ENCODE data around the gene RSKR.
"Not testable (repeated sequence)": the region's sequence is repeated elsewhere in the genome, so short reads cannot be mapped to it uniquely, and the experiment has no call there.

The RSKR gene

DNA sequence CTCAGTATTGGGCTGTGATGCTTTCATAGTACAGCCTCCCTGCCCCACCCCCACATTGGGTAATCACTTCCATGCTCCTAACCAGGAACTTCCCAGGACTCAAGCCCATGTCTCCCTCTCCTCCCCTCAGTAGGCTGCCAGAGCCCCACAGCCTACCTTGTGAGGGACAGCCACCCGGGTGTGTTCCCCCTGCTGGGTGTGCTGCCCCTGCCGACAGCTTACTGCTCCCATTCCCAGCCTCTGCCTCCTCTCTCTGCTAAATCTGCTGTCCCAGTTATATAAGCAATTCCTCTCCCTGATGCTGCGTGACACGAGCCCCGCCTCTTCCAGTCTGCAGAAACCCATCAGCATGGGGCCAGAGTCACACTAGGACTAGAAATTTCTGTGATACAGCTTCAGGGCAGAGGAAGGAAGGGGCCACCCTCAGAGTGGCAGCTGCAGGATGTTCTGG, at the start of gene RSKR:
TSS of gene RSKR (minus strand) at position 255 of the 451 bp plus-strand sequence. CDS start at position 231, 24 bp downstream.
- H3K9me3 ChIP-seq (ENCODE audit: control insufficient read depth, low read length): no peaks in the 10 kb centered on the region
- H2AFZ ChIP-seq: no peak within 1 kb of the TSS
- H3K36me3 ChIP-seq (ENCODE audit: control insufficient read depth, insufficient read depth, low read length): no peaks in the 10 kb centered on the region
- H3K4me2 ChIP-seq (ENCODE audit: low read length): no peak within 1 kb of the TSS
- H3K4me1 ChIP-seq: no peaks in the 10 kb centered on the region
- H3K9ac ChIP-seq: no peak within 1 kb of the TSS
- no peaks in the 10 kb centered on the region for H3K27me3 ChIP-seq (ENCODE audit: control insufficient read depth, insufficient read depth, low read length)
- no peak within 1 kb of the TSS for H3K4me3 ChIP-seq (ENCODE audit: low read depth, low read length)
- TF ChIP-seq CTCF (IDR thresholded peaks at IDR 0.05): no peak
- no peaks in the 10 kb centered on the region for H3K79me2 ChIP-seq
- no peak within 1 kb of the TSS for H3K27ac ChIP-seq

DNA sequence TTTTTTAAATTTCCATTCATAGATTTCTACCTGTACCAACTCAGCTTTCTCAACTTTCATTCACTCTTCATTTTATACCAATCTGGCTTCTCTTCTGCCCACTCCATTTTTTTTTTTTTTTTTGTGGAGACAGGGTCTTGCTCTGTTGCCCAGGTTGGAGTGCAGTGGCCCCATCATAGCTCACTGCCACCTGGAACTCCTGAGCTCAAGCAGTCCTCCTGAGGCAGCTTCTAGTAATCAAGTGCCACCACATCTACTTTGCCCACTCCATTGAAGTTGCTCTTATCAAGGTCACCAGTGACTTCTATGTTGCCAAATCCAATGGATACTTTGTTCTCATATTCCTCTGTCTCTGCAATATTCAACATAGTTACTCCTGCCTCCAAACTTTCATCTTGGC, 49.7 kb upstream of the RSKR start:
- Histone ChIP-seq H3K27ac (no peak overlapping the region), H3K36me3 (ENCODE audit: control insufficient read depth, insufficient read depth, low read length) (no peaks in the 10 kb centered on the region), H3K4me2 (ENCODE audit: low read length) (no peak overlapping the region), H3K9me3 (ENCODE audit: control insufficient read depth, low read length) (no peaks in the 10 kb centered on the region), H3K4me3 (ENCODE audit: low read depth, low read length) (no peak overlapping the region), H3K4me1 (peaks cover 6% of the 10 kb centered on the region), H3K9ac (no peak overlapping the region), H3K79me2 (peaks cover 70% of the 10 kb centered on the region), H3K27me3 (ENCODE audit: control insufficient read depth, insufficient read depth, low read length) (no peaks in the 10 kb centered on the region), H2AFZ (no peak overlapping the region)
- TF ChIP-seq CTCF (IDR thresholded peaks at IDR 0.05): no peak

DNA sequence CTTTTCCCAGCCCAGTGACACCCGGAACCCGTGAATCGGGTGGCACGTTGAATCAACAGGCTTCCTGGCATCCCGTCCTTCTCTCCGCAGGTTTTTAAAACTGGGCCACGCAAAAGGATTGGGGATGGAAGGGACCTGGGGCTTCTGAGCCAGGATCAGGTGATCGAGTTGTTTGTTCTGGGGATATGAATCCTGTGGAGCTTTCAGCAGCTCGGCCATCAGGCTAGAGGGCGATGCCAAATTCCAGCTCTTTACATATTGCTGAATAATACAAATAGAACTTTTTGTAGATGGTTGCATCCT, 48.5 kb upstream of the RSKR start:
- Histone ChIP-seq H3K27ac (peak overlapping the region; percentile 91), H3K9me3 (ENCODE audit: control insufficient read depth, low read length) (no peaks in the 10 kb centered on the region), H3K79me2 (peaks cover 63% of the 10 kb centered on the region), H3K36me3 (ENCODE audit: control insufficient read depth, insufficient read depth, low read length) (no peaks in the 10 kb centered on the region), H3K9ac (peak overlapping the region; percentile 87), H2AFZ (peak overlapping the region; percentile 100), H3K4me2 (ENCODE audit: low read length) (peak overlapping the region; percentile 90), H3K4me3 (ENCODE audit: low read depth, low read length) (peak overlapping the region; percentile 96), H3K27me3 (ENCODE audit: control insufficient read depth, insufficient read depth, low read length) (no peaks in the 10 kb centered on the region), H3K4me1 (peaks cover 6% of the 10 kb centered on the region)
- no peak for TF ChIP-seq CTCF (IDR thresholded peaks at IDR 0.05)

DNA sequence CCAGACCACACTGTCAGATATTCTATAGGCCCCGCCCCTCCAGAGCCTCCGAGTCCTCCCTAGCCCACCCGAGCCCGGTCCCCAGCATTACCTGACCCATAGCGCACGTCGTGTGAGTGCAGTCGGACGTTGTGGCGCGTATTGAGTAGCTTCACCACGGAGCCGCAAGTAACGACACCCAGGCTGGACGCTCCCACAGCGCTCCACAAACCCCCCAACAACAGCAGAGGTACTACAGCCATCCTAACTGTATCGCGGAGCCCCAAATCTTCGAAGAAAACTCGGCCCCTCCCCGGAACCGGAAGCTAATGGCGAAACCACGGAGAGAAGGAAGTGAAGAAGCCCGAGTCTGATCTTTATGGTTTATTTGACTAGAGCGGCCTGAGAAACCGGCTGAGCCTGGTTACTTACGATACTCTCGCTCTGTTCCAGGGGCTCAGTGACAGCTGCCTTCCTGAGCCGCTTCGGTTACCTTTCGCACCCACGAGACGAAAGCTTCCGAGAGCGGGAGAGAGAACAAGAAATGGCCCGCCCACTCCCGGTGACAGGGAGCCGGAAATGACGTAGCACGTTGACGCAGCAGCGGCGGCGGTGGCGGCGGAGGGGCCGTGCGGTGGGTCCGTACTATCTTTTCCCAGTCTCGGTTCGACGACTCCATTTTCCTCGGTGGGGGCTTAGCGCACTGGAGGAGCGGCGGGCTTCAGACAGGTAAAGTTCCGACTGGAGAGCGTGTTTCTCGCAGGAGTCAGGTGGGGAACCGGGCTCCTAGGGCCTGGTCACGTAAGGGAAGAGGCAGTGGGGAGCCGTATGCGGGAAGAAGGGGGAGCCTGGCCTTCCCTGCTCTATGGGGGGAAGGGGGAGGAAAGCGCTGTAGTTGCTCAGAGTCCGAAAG, 47.9 kb upstream of the RSKR start, which contains the start of the genes SDF2 and SUPT6H:
TSS of gene SDF2 (minus strand) at position 272 of the 892 bp plus-strand sequence. CDS start at position 242, 30 bp downstream.
TSS of gene SUPT6H (plus strand) at position 571 of the 892 bp plus-strand sequence. CDS start 11,197 bp downstream, outside the sequence.
- H3K9me3 ChIP-seq (ENCODE audit: control insufficient read depth, low read length): no peaks in the 10 kb centered on the region
- peak within 1 kb of the TSS; percentile 100 for H2AFZ ChIP-seq
- H3K9ac ChIP-seq: peak within 1 kb of the TSS; percentile 87
- no peaks in the 10 kb centered on the region for H3K27me3 ChIP-seq (ENCODE audit: control insufficient read depth, insufficient read depth, low read length)
- peak within 1 kb of the TSS; percentile 91 for H3K27ac ChIP-seq
- peaks cover 6% of the 10 kb centered on the region for H3K4me1 ChIP-seq
- no peaks in the 10 kb centered on the region for H3K36me3 ChIP-seq (ENCODE audit: control insufficient read depth, insufficient read depth, low read length)
- no peak for TF ChIP-seq CTCF (IDR thresholded peaks at IDR 0.05)
- peaks cover 63% of the 10 kb centered on the region for H3K79me2 ChIP-seq
- peak within 1 kb of the TSS; percentile 96 for H3K4me3 ChIP-seq (ENCODE audit: low read depth, low read length)
- H3K4me2 ChIP-seq (ENCODE audit: low read length): peak within 1 kb of the TSS; percentile 90

- not testable (repeated sequence) for H3K9ac ChIP-seq; H3K27me3 ChIP-seq (ENCODE audit: control insufficient read depth, insufficient read depth, low read length); H3K4me1 ChIP-seq; H3K27ac ChIP-seq; H3K9me3 ChIP-seq (ENCODE audit: control insufficient read depth, low read length); H3K4me3 ChIP-seq (ENCODE audit: low read depth, low read length); H2AFZ ChIP-seq; H3K36me3 ChIP-seq (ENCODE audit: control insufficient read depth, insufficient read depth, low read length); H3K4me2 ChIP-seq (ENCODE audit: low read length)
- peaks cover 59% of the 10 kb centered on the region for H3K79me2 ChIP-seq
Measured at GRCh38 chr17:28659497-28659881, 45.5 kb upstream of the RSKR start.

DNA sequence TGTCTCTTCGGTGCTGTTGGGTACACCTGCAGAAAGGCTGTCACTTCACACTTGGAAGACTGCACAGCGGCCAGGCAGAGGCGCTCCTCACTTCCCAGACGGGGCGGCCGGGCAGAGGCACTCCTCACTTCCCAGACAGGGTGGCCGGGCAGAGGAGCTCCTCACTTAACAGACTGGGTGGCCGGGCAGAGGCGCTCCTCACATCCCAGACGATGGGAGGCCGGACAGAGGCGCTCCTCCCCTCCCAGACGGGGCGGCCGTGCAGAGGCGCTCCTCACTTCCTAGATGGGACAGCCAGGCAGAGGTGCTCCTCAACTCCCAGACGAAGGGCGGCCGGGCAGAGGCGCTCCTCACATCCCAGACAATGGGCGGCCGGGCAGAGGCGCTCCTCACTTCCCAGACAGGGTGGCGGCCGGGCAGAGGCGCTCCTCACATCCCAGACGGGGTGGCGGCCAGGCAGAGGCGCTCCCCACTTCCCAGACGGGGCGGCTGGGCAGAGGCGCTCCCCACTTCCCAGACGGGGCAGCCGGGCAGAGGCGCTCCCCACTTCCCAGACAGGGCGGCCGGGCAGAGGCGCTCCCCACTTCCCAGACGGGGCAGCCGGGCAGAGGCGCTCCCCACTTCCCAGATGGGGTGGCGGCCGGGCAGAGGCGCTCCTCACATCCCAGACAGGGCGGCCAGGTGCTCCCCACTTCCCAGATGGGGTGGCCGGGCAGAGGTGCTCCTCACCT, 44.9 kb upstream of the RSKR start:
- not testable (repeated sequence) for H3K4me3 ChIP-seq (ENCODE audit: low read depth, low read length); H3K4me2 ChIP-seq (ENCODE audit: low read length); H3K36me3 ChIP-seq (ENCODE audit: control insufficient read depth, insufficient read depth, low read length); H3K9ac ChIP-seq; H2AFZ ChIP-seq; H3K27ac ChIP-seq; H3K9me3 ChIP-seq (ENCODE audit: control insufficient read depth, low read length); H3K27me3 ChIP-seq (ENCODE audit: control insufficient read depth, insufficient read depth, low read length); H3K4me1 ChIP-seq
- peaks cover 55% of the 10 kb centered on the region for H3K79me2 ChIP-seq

DNA sequence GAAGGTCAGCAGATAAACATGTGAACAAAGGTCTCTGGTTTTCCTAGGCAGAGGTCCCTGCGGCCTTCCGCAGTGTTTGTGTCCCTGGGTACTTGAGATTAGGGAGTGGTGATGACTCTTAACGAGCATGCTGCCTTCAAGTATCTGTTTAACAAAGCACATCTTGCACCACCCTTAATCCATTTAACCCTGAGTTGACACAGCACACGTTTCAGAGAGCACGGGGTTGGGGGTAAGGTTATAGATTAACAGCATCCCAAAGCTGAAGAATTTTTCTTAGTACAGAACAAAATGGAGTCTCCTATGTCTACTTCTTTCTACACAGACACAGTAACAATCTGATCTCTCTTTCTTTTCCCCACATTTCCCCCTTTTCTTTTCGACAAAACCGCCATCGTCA, 44.4 kb upstream of the RSKR start:
- H3K9ac ChIP-seq; H3K27me3 ChIP-seq (ENCODE audit: control insufficient read depth, insufficient read depth, low read length): not testable (repeated sequence)

More for the DNA sequence above, 44.4 kb upstream of the RSKR start:
- peaks cover 53% of the 10 kb centered on the region for H3K79me2 ChIP-seq
- not testable (repeated sequence) for H3K4me3 ChIP-seq (ENCODE audit: low read depth, low read length); H3K36me3 ChIP-seq (ENCODE audit: control insufficient read depth, insufficient read depth, low read length); H3K4me1 ChIP-seq; H3K4me2 ChIP-seq (ENCODE audit: low read length); H3K27ac ChIP-seq; H3K9me3 ChIP-seq (ENCODE audit: control insufficient read depth, low read length); H2AFZ ChIP-seq

Data from parathyroid adenoma (tissue), 2 donors.